ENCODE measurements around the gene LRP1B.
"Not testable (repeated sequence)": the region's sequence is repeated elsewhere in the genome, so short reads cannot be mapped to it uniquely, and the experiment has no call there.

LRP1B gene

GRCh38 chr2:140337061-140337460 is 1793.8 kb downstream of the LRP1B start:
- DNase-seq (ENCODE audit: low spot score) = no peak

DNA sequence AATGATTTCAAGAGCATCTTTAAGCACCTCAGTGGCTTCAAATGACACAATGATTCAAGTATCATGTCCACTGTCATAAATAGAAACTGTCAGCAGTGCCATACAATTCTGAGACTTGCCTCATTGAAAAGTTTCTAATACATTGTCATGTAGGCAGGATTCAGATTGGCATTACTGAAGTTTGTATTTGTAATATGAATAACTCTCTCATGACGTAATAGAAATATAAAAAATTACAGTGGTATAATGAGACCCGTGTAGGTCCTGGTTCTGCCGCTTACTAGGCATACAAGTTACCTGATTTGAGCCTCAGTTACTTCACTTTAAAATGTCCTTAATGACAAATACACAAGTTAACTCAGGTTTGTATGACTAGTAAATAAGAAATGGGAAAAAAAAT is 1814.5 kb downstream of the LRP1B start:
- no peak for DNase-seq (ENCODE audit: low spot score)

- no peak for DNase-seq (ENCODE audit: low spot score)
Measured at GRCh38 chr2:140311905-140312304, 1818.9 kb downstream of the LRP1B start.

DNA sequence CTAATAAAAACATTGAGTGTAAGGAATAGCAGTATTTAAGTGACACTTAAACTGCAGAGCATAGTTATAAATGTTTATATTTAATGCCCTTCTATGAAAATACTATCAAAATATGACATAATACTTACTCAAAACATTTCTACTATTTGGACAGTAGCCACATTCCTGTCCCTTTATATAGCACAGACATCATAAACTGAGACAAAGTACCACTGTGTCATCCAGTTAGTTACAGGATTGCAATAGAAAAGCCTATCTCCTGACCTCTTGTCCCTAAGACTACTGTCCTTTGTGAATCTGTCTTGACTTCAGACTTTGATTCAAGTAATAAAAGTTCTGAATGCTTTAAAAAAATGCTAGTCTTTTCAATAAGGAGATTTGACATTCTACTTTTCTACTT is 1822.1 kb downstream of the LRP1B start:
- no peak for DNase-seq (ENCODE audit: low spot score)

- no peak for DNase-seq (ENCODE audit: low spot score)
Measured at GRCh38 chr2:140307532-140307931, 1823.3 kb downstream of the LRP1B start.

GRCh38 chr2:140295767-140296166 is 1835.0 kb downstream of the LRP1B start:
- DNase-seq (ENCODE audit: low spot score) = no peak

GRCh38 chr2:140288726-140289125 is 1842.1 kb downstream of the LRP1B start:
- no peak for DNase-seq (ENCODE audit: low spot score)

- no peak for DNase-seq (ENCODE audit: low spot score)
Measured at GRCh38 chr2:140288213-140288612, 1842.6 kb downstream of the LRP1B start.

GRCh38 chr2:140286377-140286776 is 1844.4 kb downstream of the LRP1B start:
- no peak for DNase-seq (ENCODE audit: low spot score)

DNA sequence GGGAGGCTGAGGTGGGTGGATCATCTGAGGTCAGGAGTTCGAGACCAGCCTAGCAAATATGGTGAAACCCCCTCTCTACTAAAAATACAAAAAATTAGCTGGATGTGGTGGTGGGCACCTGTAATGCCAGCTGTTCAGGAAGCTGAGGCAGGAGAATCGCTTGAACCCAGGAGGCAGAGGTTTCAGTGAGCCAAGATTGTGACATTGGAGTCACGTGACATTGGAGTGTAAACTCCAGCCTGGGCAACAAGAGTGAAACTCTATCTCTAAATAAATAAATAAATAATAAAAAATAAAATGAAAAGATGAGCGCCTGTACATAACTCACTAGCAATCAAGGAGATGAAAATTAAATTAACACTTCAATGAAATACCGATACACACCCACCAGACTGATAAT is 1853.5 kb downstream of the LRP1B start:
- DNase-seq (ENCODE audit: low spot score) = not testable (repeated sequence)

DNA sequence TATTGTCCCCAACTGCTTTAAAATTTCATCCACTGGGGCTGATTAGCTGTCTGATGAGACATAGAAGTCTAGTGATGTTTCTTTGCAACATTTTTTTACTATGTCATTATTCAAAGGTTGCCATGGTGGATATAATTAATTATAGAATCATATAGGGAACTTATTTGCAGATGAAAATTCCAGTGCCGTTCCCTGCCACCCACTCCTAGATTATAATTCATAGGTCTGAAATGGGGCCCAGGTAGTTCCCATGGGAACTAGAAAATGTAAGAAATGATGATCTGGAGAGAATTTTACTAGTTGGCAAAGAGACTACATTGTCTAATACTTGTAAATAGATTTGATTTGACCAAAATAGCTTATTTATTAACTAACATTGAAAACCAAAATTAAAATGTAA is 1854.2 kb downstream of the LRP1B start:
- no peak for DNase-seq (ENCODE audit: low spot score)

DNA sequence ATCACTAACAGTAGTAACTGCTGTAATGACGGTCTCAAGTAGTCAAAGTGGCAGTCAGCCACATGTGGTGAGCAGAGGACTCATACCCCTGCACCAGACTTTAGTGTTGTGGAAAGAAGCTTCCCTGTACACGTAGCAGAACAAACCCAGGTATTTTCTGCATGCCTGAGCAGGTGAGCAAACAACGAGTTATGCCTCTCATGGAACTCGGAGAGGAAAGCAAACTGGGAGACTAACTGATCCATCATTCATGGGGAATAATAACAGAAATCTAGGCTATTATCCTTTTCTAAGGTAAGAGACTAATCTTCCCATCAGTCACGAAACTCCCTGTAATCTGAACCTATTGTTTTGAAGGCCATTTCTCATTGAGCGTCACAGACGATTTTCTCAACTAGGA is 1855.4 kb downstream of the LRP1B start:
- no peak for DNase-seq (ENCODE audit: low spot score)

DNA sequence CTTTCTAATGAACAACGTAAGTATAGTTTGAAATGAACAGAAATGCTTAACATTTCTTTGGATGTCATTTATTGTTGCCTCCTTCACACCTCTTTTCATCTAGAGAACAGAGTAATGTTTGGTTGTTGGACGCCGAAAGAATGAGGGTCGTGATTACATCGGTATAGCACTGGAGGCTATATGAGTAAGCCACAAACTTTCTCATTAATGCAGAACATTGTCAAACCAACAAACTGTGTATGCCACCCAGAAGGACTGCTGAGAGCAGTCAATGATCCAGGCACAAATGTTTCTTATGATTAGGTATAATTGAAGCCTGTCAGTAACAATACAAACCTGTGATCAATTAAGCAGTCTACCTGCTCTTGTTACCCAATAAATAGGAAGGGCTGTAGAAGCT is 1855.9 kb downstream of the LRP1B start:
- no peak for DNase-seq (ENCODE audit: low spot score)

- no peak for DNase-seq (ENCODE audit: low spot score)
Measured at GRCh38 chr2:140273958-140274357, 1856.9 kb downstream of the LRP1B start.

DNA sequence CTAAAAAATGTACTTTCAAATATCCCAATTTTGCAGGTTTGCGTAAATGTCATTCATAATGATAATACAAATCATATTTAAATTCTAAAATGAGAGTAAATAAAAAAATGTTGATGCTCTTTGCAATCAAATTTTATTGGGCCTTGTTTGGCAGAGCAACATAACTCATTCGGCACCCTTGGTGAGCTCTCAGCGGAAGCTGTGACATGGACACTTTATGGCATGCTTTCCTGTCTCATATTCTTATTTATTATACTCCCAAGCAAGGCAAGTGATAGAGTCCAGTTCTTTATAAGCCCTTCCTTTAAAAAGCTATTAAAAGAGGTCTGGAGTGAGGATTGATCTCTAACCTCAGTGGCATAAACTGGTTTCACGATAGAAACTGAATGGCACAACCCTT is 1857.4 kb downstream of the LRP1B start:
- no peak for DNase-seq (ENCODE audit: low spot score)

- no peak for DNase-seq (ENCODE audit: low spot score)
Measured at GRCh38 chr2:140270224-140270623, 1860.6 kb downstream of the LRP1B start.

GRCh38 chr2:140269000-140269399 is 1861.8 kb downstream of the LRP1B start:
- DNase-seq (ENCODE audit: low spot score) = no peak

DNA sequence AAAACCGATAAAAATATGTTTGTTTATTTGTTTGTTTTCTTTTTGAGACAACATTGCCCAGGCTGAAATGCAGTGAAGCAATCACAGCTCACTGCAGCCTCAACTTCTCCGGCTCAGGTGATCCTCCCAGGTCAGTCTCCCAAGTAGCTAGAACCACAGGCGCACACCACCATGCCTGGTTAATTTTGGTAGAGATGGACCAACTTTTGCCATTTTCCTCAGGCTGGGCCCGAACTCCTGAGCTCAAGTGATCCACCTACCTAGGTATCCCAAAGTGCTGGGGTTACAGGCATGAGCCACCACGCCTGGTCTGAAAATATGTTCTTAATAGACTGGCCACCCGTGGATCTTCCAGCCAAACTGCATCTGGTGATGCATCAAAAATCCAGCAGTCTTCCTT is 1867.9 kb downstream of the LRP1B start:
- no peak for DNase-seq (ENCODE audit: low spot score)

- no peak for DNase-seq (ENCODE audit: low spot score)
Measured at GRCh38 chr2:140257692-140258300, 1873.0 kb downstream of the LRP1B start.

DNA sequence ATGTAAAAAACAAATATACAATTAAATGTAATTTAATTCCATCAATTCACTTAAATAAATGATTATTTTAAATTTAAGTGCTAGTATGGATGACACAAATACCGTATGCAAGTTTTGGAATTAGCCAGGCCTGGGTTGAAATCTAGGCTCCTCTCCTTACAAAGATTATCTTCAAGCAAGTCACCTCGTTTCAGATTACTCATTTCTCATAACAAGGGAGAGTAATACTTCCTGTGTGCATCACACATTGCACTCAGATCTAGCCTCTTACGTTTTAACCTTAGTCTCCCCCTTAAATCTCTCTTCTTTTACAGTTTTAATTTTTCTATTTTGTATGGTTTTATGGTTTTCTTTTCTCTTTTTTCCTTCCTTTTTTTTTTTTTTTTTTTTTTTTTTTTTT is 1874.7 kb downstream of the LRP1B start:
- DNase-seq (ENCODE audit: low spot score) = no peak

GRCh38 chr2:140249821-140250220 is 1881.0 kb downstream of the LRP1B start:
- DNase-seq (ENCODE audit: low spot score) = no peak

GRCh38 chr2:140248623-140249022 is 1882.2 kb downstream of the LRP1B start:
- no peak for DNase-seq (ENCODE audit: low spot score)

DNA sequence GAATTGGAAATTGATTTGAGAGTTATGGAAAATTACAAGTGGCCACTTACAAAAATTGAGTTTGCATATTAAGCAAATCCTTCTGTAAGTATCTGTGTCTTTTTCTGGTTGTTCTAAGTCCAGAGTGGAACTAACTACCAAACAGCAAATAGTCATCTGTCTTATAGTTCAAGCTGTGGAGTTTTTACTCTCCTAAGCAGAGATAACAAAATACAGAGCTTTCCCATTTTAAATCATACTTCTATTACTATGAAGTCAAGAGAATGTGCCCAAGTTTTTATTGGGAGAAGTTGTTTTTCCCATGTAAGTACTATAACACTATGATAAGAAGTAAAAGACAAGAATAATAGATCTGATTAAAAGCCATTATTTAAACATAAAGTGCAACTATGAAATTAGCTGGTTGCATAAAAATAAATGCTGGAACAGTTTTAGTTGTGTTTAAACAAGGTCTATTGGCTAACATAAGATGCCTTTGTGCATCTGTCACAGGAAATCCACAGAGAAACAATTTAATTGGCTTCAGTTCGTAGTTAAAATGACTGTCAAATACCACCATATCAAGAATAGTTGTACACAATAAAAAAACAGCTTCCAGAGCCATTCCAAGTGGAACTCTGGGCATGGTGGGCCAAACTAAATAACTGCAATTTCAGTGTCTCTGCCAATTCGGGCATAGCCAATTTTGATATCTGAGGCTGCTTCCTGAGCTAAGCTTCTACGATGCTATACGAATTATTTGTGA is 1883.2 kb downstream of the LRP1B start:
- DNase-seq (ENCODE audit: low spot score) = no peak

GRCh38 chr2:140246957-140247356 is 1883.9 kb downstream of the LRP1B start:
- no peak for DNase-seq (ENCODE audit: low spot score)
